ENCODE data around the gene ERCC4.

DNA sequence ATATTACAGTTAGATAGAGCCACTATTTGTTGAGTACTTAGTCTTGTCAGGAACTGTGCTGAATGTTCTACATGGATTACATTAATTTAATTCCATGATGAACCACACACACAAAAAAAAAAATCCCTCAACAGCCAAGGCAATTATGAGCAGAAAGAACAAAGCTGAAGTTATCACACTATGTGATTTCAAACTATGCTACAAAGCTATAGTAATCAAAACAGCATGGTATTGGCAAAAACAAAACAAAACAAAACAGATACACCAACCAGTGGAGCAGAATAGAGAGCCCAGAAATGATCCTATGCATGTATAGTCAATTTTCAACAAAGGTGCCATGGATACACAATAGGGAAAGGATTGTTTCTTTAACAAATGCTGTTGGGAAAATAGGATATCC, 8.1 kb upstream of the ERCC4 start:
- TF ChIP-seq, protein P1, sequence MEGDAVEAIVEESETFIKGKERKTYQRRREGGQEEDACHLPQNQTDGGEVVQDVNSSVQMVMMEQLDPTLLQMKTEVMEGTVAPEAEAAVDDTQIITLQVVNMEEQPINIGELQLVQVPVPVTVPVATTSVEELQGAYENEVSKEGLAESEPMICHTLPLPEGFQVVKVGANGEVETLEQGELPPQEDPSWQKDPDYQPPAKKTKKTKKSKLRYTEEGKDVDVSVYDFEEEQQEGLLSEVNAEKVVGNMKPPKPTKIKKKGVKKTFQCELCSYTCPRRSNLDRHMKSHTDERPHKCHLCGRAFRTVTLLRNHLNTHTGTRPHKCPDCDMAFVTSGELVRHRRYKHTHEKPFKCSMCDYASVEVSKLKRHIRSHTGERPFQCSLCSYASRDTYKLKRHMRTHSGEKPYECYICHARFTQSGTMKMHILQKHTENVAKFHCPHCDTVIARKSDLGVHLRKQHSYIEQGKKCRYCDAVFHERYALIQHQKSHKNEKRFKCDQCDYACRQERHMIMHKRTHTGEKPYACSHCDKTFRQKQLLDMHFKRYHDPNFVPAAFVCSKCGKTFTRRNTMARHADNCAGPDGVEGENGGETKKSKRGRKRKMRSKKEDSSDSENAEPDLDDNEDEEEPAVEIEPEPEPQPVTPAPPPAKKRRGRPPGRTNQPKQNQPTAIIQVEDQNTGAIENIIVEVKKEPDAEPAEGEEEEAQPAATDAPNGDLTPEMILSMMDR (IDR thresholded peaks at IDR 0.05): no peak
- TF ChIP-seq POLR2AphosphoS5 (IDR thresholded peaks at IDR 0.05; ENCODE audit: low read depth, low read length) (no peak), TCF7L2 (IDR thresholded peaks at IDR 0.05; ENCODE audit: low read depth, low read length) (no peak)
- TF ChIP-seq, protein P2, sequence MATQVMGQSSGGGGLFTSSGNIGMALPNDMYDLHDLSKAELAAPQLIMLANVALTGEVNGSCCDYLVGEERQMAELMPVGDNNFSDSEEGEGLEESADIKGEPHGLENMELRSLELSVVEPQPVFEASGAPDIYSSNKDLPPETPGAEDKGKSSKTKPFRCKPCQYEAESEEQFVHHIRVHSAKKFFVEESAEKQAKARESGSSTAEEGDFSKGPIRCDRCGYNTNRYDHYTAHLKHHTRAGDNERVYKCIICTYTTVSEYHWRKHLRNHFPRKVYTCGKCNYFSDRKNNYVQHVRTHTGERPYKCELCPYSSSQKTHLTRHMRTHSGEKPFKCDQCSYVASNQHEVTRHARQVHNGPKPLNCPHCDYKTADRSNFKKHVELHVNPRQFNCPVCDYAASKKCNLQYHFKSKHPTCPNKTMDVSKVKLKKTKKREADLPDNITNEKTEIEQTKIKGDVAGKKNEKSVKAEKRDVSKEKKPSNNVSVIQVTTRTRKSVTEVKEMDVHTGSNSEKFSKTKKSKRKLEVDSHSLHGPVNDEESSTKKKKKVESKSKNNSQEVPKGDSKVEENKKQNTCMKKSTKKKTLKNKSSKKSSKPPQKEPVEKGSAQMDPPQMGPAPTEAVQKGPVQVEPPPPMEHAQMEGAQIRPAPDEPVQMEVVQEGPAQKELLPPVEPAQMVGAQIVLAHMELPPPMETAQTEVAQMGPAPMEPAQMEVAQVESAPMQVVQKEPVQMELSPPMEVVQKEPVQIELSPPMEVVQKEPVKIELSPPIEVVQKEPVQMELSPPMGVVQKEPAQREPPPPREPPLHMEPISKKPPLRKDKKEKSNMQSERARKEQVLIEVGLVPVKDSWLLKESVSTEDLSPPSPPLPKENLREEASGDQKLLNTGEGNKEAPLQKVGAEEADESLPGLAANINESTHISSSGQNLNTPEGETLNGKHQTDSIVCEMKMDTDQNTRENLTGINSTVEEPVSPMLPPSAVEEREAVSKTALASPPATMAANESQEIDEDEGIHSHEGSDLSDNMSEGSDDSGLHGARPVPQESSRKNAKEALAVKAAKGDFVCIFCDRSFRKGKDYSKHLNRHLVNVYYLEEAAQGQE (IDR thresholded peaks at IDR 0.05; ENCODE audit: insufficient read depth in 1 of 2, low read depth in 2 of 2, low read length in 1 of 2): no peak

All from Panc1 (cell line).